ENCODE data around the gene F10. TPM values are rescaled to one million over a fixed set of nuclear protein-coding genes. Genes with fewer than 3 reads are reported as not detected.

Gene F10
- total and polyA plus RNA-seq, 2 of the 13 experiments (the other 11 are each of a cell fraction or from before 2014, with no cell fraction given), result 58.4 to 237 TPM

GRCh38 chr13:113169277-113170272 is 47.0 kb downstream of the F10 start (continued):
- 0 out of 2 replicates have a peak, but pooled peaks have one; percentile 51 for TF ChIP-seq ATF7-NPFF (CRISPR knock-in tag; IDR thresholded peaks at IDR 0.05; ENCODE audit: low read depth)
- no peak for TF ChIP-seq DNMT3B (CRISPR knock-in tag; conservative IDR thresholded peaks at IDR 0.05)
- no peak for TF ChIP-seq POLR2G (IDR thresholded peaks at IDR 0.05; ENCODE audit: low read depth, low read length)
- TF ChIP-seq, protein P1, sequence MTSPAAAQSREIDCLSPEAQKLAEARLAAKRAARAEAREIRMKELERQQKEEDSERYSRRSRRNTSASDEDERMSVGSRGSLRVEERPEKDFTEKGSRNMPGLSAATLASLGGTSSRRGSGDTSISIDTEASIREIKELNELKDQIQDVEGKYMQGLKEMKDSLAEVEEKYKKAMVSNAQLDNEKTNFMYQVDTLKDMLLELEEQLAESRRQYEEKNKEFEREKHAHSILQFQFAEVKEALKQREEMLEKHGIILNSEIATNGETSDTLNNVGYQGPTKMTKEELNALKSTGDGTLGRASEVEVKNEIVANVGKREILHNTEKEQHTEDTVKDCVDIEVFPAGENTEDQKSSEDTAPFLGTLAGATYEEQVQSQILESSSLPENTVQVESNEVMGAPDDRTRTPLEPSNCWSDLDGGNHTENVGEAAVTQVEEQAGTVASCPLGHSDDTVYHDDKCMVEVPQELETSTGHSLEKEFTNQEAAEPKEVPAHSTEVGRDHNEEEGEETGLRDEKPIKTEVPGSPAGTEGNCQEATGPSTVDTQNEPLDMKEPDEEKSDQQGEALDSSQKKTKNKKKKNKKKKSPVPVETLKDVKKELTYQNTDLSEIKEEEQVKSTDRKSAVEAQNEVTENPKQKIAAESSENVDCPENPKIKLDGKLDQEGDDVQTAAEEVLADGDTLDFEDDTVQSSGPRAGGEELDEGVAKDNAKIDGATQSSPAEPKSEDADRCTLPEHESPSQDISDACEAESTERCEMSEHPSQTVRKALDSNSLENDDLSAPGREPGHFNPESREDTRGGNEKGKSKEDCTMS (CRISPR knock-in tag; conservative IDR thresholded peaks at IDR 0.05), result no peak
- TF ChIP-seq ZNF12 (CRISPR knock-in tag; IDR thresholded peaks at IDR 0.05), result no peak
- no peak for TF ChIP-seq GTF3A (CRISPR knock-in tag; conservative IDR thresholded peaks at IDR 0.05)
- peak; percentile 40; the same call in 1 of the 2 replicates for TF ChIP-seq KAT8 (CRISPR knock-in tag; IDR thresholded peaks at IDR 0.05)
- TF ChIP-seq ZNF883 (CRISPR knock-in tag; IDR thresholded peaks at IDR 0.05; ENCODE audit: not compliant biosample characterization), result no peak
- no peak for TF ChIP-seq ZFYVE20 (CRISPR knock-in tag; IDR thresholded peaks at IDR 0.05; ENCODE audit: borderline replicate concordance, low read depth)
- no peak for TF ChIP-seq NFIB (CRISPR knock-in tag; IDR thresholded peaks at IDR 0.05; ENCODE audit: borderline replicate concordance)
- TF ChIP-seq ZNF44 (CRISPR knock-in tag; IDR thresholded peaks at IDR 0.05), result no peak
- TF ChIP-seq SCMH1 (CRISPR knock-in tag; IDR thresholded peaks at IDR 0.05; ENCODE audit: borderline replicate concordance), result no peak
- TF ChIP-seq ZNF782 (CRISPR knock-in tag; IDR thresholded peaks at IDR 0.05; ENCODE audit: borderline replicate concordance), result no peak
- TF ChIP-seq LCORL (IDR thresholded peaks at IDR 0.05), result 0 out of 2 replicates have a peak, but pooled peaks have one; percentile 43
- TF ChIP-seq LCORL (CRISPR knock-in tag; IDR thresholded peaks at IDR 0.05), result no peak
- no peak for TF ChIP-seq ZSCAN12 (CRISPR knock-in tag; IDR thresholded peaks at IDR 0.05)
- TF ChIP-seq AHR (CRISPR knock-in tag; IDR thresholded peaks at IDR 0.05), result no peak
- TF ChIP-seq DR1 (CRISPR knock-in tag; IDR thresholded peaks at IDR 0.05), result no peak
- no peak for TF ChIP-seq SIN3A (IDR thresholded peaks at IDR 0.05; ENCODE audit: borderline replicate concordance, low read depth, low read length)
- TF ChIP-seq ZSCAN22 (CRISPR knock-in tag; IDR thresholded peaks at IDR 0.05), result no peak
- TF ChIP-seq MEIS1 (CRISPR knock-in tag; IDR thresholded peaks at IDR 0.05; ENCODE audit: borderline replicate concordance), result 0 out of 2 replicates have a peak, but pooled peaks have one; percentile 48
- TF ChIP-seq ZNF3 (CRISPR knock-in tag; IDR thresholded peaks at IDR 0.05), result no peak
- TF ChIP-seq ZSCAN31 (CRISPR knock-in tag; IDR thresholded peaks at IDR 0.05; ENCODE audit: low read depth), result no peak
- no peak for TF ChIP-seq ZBTB33 (CRISPR knock-in tag; IDR thresholded peaks at IDR 0.05)
- TF ChIP-seq ZNF136 (CRISPR knock-in tag; IDR thresholded peaks at IDR 0.05; ENCODE audit: low read depth), result 0 out of 2 replicates have a peak, but pooled peaks have one; percentile 28
